ENCODE measurements around the gene GRIP1.

DNA sequence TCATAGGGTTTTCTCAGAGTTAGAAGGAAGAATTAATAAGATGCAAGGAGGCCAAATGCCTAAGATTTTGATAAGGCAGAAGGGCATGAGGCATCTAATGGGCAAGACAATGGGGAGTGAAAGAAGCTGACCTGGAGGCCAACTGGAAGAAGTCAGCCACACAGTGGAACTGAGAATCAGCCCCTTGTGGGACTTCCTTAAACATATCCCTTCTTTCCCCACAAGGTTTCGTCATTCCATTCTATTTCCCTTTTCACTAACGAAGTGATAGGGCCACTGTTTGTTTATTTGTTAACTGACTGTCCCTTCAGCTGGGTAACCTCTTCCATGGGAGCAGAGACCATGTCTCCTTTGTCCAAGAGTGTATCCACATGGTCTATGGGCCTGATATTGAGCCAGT, 290.4 kb downstream of the GRIP1 start:
- TF ChIP-seq, protein P1, sequence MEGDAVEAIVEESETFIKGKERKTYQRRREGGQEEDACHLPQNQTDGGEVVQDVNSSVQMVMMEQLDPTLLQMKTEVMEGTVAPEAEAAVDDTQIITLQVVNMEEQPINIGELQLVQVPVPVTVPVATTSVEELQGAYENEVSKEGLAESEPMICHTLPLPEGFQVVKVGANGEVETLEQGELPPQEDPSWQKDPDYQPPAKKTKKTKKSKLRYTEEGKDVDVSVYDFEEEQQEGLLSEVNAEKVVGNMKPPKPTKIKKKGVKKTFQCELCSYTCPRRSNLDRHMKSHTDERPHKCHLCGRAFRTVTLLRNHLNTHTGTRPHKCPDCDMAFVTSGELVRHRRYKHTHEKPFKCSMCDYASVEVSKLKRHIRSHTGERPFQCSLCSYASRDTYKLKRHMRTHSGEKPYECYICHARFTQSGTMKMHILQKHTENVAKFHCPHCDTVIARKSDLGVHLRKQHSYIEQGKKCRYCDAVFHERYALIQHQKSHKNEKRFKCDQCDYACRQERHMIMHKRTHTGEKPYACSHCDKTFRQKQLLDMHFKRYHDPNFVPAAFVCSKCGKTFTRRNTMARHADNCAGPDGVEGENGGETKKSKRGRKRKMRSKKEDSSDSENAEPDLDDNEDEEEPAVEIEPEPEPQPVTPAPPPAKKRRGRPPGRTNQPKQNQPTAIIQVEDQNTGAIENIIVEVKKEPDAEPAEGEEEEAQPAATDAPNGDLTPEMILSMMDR (IDR thresholded peaks at IDR 0.05; ENCODE audit: poor library complexity): no peak
- TF ChIP-seq EZH2phosphoT487 (IDR thresholded peaks at IDR 0.05; ENCODE audit: low read depth, severe bottlenecking, unreplicated experiment) (no peak), EZH2 (IDR thresholded peaks at IDR 0.05; ENCODE audit: borderline replicate concordance) (no peak)

All from hepatocyte (in vitro differentiated cells).